NCI-H2227 (cell line): ENCODE measurements around the gene GARRE1.
"Not testable (repeated sequence)": the region's sequence is repeated elsewhere in the genome, so short reads cannot be mapped to it uniquely, and the experiment has no call there.

Experiments used
- DNase-seq: peaks from one replicate; lab custom pipeline; 2025; ENCODE audit not compliant: unreplicated experiment; lab: John Stamatoyannopoulos, UW

The GARRE1 gene

GRCh38 chr19:34229721-34230120 lies 24.6 kb upstream of the GARRE1 start:
- no peak for DNase-seq

DNA sequence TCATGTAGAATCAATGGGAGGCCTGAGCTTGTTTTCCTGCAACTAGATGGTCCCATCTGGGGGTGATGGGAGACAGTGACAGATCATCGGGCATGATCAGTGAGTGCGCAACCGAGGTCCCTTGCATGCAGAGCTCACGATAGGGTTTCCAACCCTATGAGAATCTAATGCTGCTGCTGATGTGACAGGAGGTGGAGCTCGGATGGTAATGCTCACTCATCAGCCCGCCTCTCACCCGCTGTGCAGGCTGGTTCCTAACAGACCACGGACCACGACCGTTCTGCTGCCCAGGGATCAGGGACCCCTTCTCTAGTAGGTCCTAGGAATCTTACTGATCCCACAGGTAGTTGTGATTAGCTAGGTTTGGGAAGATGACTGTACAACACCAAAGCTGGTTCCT lies 23.5 kb upstream of the GARRE1 start:
- no peak for DNase-seq

DNA sequence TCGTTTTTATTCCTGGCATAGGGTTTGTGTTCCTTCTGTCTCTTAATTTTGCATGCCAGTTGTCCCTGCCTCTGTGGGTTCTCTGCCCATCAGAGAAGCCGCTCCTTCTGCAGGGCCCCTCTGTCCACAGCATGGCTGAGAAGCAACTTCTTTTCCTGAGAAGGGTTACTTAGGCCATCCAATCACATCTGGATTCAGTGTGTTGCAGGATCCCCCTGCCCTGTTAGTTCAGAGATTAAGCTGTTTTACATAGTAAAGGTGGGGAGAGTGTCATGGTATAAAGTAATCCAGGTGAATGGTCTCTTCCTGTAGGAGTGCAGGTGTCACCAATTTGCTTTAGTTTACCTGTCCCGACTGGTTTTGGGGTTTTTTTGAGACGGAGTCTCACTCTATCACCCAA lies 22.9 kb upstream of the GARRE1 start:
- DNase-seq: no peak

- no peak for DNase-seq
Measured at GRCh38 chr19:34232566-34233481, 21.5 kb upstream of the GARRE1 start.

- DNase-seq: no peak
Measured at GRCh38 chr19:34235425-34235940, 18.9 kb upstream of the GARRE1 start.

GRCh38 chr19:34236035-34236987 lies 18.0 kb upstream of the GARRE1 start:
- no peak for DNase-seq

GRCh38 chr19:34237283-34237682 lies 17.1 kb upstream of the GARRE1 start:
- DNase-seq: no peak

DNA sequence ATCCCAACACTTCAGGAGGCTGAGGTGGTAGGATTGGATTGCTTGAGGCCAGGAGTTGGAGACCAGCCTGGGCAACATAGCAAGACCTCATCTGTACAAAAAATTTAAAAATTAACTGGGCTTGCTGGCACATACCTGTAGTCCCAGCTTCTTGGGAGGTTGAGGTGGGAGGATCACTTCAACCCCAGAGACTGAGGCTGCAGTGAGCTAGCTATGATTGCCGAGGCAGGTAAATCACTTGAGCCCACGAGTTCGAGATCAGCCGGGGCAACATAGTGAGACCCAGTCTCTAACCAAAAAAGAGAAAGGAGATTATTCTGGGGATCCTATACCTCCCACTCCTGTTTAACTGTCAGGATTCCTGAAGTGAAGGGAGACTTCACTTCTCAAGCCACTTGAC lies 16.4 kb upstream of the GARRE1 start:
- DNase-seq: no peak

DNA sequence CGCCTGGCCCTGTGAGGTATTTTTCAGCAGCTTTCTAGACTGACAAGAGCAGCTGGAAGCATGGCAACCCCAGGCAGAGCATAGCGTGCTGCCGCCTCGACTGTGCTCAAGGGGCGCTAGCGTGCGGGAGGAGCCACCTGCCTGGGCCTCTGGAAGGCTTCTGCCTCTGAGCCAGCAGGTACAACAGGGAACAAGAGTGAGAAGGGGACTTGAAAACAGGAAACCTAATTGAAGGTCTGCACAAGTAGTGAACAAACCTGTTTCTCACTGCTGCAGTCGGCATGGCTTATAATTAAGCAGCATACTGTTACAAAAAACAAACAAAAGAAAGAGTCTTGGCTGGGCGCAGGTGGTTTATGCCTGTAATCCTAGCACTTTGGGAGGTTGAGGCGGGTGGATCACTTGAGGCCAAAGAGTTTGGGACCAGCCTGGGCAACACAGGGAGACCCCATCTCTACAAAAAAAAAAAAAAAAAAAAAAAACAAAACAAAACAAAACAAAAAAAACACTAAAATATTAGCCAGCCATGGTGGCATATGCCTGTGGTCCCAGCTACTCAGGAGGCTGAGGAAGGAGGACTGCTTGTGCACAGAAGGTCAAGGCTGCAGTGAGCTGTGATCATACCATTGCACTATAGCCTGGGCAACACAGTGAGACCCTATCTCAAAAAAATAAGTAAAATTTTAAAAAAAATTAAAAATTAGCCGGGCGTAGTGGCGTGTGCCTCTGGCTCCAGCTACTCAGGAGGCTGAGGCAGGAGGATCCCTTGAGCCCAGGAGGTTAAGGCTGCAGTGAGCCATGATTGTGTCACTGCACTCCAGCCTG lies 12.6 kb upstream of the GARRE1 start:
- peak; percentile 83 for DNase-seq

GRCh38 chr19:34243138-34243875 lies 11.0 kb upstream of the GARRE1 start:
- not testable (repeated sequence) for DNase-seq

GRCh38 chr19:34243876-34244578 lies 10.3 kb upstream of the GARRE1 start:
- DNase-seq: no peak

DNA sequence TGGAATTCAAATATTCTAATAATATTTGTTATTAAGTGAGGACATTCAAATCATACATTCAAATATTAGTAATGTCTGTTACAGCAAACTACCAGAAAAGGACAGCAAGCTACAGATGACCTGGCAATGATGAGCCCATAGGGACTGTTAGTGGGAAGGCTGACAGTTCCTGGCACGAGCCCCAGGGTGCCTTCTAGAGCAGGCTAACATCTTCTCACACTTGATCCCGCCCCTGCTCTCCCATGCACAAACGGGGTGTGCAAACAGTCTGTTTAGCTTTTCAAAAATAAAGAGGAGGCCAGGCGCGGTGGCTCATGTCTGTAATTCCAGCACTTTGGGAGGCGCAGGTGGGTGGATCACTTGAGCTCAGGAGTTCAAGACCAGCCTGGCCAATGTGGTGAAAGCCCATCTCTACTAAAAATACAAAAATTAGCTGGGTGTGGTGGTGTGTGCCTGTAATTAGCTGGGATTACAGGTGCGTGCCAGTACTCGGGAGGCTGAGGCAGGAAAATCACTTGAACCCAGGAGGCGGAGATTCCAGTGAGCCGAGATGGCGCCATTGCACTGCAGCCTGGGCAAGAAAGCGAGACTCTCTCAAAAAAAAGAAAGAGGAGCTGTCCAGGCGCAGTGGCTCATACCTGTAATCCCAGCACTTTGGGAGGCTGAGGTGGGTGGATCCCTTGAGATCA lies 9.6 kb upstream of the GARRE1 start:
- DNase-seq: peak; percentile 51

DNA sequence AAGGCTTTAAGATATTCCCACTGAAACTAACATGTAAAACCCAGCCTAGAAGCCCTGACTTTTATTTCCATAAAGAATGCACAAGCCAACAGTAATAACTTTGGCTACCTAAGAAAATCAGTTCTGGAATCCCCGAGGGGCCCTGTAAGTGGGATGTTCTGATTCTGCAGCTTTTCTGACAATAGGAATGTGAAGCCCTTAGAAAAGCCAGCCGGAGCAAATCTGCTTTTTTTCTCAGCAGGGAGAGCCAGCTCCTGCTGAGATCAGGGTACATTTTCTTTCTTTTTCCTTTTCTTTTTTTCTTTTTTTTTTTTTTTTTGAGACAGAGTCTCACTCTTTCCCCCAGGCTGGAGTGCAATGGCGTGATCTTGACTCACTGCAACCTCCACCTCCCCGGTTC lies 8.0 kb upstream of the GARRE1 start:
- DNase-seq: no peak

- no peak for DNase-seq
Measured at GRCh38 chr19:34248941-34249340, 5.4 kb upstream of the GARRE1 start.

- not testable (repeated sequence) for DNase-seq
Measured at GRCh38 chr19:34253167-34253566, 1.2 kb upstream of the GARRE1 start.

GRCh38 chr19:34253681-34254045 lies 691 bp upstream of the GARRE1 start:
- not testable (repeated sequence) for DNase-seq

DNA sequence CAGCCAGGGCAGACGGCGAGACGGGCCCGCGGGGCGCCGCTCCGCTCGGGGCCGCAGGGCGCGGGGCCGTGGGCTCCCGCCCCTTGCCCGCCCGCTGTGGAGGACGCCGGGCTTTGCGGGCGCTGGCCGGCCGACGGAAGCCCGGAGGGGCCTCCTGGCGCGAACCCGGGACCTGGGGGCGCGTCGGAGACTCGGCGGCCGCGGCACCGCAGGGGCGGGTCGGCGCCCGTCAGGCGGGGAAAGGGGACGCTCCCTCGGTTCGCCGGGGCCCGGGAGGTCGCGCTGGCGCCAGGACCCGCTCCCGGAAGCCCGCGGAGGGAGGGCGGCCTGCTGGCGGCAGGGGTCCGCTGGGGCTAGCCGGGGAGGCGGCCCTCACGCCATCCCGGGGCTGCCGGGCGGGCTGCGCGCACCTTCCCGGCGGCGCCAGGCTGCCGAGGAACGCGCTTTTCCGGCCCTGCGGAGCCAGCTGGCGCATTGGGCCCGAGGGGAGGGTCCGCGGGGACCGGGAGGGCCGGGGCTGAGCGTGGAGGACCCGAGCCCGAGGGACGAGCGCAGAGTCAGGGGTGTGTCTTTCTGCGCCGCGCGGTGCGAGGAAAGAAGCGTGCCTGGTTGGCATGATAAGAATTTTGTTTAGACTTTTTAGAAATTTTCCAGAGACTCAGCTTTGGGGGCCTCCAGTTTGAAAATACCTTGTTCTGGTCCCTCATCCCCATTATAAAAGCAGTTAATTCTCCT lies 511 bp downstream of the GARRE1 start:
- DNase-seq: peak; percentile 96

DNA sequence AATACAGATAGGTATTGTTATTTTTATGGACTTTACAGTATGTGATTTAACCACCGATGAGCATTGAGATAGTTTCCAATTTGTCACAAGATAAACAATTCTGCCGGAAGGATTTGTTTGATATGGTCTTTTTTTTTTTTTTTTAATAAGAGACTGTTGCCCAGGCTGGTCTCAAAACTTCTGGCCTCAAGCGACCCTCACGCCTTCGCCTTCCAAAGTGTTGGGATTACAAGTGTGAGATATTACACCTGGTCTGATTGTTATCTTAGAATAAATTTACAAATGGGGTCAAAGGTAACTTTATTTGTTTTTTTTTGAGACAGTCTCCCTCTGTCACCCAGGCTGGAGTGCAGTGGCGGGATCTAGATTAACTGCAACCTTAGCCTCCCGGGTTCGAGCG lies 1.2 kb downstream of the GARRE1 start:
- DNase-seq: no peak
